Measurements from ENCODE around the gene MAPRE2. TPM values are rescaled to one million over a fixed set of nuclear protein-coding genes. Genes with fewer than 3 reads are reported as not detected.

Gene MAPRE2
- total RNA-seq, 1 donor from 2014 or later, result 23.6 TPM

DNA sequence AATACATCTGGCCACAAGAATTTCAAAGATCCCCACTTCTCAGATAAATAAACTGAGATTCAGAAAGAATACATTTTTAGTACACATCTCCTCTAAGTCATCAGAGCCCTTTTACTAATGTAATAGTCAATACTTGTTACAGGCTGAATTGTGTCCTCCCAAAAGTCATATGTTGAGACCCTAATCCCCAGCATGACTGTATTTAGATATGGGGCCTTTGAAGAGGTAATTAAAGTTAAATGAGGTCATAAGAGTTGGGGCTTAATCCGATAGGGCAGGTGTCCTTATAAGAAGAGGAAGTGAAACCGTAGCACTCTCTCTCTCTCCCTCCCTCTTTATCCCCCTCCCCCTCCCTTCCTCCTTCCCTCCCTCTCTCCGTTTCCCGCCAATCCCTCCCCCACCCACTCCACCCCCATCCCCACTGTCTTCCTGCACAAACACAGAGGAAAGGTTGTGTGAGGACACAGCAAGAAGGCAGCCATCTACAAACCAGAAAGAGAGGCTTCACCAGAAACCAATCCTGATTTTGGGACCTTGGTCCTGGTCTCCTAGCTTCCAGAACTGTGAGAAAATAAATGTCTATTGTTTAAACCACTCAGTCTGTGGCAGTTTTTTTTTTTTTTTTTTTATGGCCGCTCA lies 133.0 kb downstream of the MAPRE2 start:
- no peak for DNase-seq (ENCODE audit: low spot score)

- DNase-seq (ENCODE audit: low spot score), result no peak
These were observed 133.5 kb downstream of the MAPRE2 start for GRCh38 chr18:35174745-35175144.

GRCh38 chr18:35176925-35177324 lies 135.7 kb downstream of the MAPRE2 start:
- no peak for DNase-seq (ENCODE audit: low spot score)

DNA sequence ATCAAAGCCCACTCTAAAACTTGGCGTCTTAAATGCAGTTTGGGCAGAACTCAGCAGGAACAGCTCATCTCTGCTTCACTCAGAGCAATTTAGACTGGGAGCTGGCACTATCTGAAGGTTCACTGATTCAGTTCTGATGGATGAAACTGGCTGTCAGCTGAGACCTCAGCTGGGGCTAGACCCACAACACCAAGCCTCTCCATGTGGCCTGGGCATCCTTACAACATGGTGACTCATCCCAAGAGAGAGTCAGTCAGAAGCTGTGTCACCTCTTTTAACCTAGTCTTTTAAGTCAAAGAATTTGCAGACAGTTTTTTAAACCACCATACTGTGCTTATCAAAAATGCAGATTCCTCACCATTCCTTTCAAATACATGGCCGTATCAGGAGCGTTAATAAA lies 137.0 kb downstream of the MAPRE2 start:
- no peak for DNase-seq (ENCODE audit: low spot score)

DNA sequence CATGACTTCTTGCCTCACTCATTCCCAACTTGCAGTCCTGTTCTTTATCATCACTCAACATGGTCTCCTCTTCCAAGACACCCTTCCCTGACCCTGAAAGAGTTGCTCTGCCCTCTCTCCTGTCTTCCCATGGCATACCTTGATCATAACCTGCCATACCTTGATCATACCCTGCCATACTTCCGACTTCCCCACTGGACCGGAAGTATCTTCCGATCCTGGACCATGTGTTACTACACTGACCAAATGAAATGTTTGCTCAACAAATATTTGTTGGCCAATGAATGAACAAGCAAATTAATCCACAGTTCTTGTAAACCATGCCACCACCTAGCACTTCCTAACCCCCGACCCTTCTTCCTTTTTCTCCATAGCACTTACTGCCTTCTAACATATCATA lies 138.7 kb downstream of the MAPRE2 start:
- DNase-seq (ENCODE audit: low spot score), result no peak

- DNase-seq (ENCODE audit: low spot score), result no peak
These were observed 139.2 kb downstream of the MAPRE2 start for GRCh38 chr18:35180455-35180854.

DNA sequence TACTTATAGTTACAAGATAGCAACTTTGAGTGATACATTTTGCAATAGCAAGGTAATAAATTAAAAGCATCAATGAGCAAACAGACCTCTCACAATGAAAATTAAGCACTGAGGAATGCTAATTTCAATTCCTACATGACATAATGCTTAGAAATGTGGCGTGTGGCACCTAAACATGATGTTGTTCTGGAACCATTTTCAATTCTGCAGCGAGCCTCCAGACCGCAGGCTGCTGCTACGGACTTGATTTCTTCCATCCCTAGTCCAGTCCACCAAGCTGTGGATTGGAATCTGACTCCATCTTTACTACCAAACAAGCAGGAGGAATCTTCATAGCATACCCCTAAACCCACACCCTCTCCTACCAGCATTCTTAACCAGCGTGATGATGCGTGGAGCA lies 140.9 kb downstream of the MAPRE2 start:
- no peak for DNase-seq (ENCODE audit: low spot score)

GRCh38 chr18:35183886-35184285 lies 142.7 kb downstream of the MAPRE2 start:
- DNase-seq (ENCODE audit: low spot score), result no peak

DNA sequence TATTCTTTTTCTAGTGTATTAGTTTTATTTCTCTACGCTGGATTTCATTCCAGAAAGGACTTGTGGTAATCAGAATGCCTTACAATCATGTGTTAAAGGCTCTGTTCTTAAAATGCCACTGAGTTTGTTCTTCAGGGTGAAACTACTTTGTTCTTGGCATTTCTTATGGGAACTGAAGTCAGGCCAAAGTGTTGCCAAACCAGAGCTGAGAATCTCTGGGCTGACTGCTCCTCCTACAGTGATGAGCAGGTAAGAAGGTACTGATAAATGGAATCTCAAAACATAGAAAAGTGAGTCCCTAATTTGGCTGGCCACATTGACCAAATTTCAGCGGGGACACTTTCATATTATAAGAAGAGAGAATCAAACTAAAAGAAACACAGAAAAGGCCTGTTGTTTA lies 144.6 kb downstream of the MAPRE2 start:
- DNase-seq (ENCODE audit: low spot score), result no peak

GRCh38 chr18:35186291-35187034 lies 145.2 kb downstream of the MAPRE2 start:
- no peak for DNase-seq (ENCODE audit: low spot score)

DNA sequence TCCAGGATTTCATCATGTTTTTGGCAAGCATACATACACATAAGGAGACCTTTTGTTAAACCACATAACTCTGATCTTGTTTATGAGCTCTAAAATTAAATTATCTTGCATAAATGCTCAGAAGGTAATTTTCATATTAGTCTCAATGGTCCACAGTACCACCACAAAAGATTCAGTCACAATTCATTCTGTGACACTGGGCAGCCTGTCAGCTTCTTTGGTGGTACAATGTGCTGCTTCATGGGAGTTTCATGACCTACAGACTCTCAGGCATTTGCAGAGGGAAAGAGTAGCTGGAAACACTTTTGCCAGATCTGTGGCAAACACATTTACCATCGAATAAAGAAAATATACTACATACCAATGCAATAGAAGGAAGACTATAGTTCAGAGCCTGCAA lies 148.3 kb downstream of the MAPRE2 start:
- DNase-seq (ENCODE audit: low spot score), result no peak

DNA sequence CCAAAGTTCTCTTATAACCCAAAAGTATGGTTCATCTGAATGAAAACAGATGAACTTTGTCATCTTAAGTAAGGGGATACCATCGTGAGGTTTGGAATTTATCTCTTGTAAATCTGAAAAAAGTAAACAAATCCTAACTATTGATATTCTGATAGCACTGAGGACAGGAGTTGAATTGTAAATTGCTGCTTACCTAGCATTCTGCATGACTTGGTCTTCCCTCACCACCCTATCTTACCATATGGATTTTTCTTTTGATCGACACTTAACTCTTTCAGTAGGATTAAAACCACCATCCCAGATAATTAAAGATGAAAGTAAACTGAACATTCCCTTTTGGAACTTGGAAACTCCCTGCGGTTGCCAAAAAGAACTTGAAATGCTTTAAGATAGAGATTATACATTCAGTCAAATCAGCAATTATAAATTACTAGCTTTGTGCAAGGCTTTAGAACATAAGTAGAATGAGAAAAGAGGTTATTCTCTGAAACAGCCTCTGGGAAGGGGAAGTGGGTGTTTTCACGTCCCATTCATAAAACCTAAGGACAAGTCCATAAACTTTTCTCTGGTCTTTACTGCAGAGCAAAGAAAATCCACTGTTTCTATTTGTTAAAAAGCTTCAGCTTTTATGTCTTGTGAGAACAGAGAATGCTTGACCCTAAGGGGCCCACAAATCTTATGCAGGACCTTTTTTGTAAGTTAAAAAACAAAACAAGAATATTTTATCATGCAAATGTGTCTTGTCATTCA lies 149.9 kb downstream of the MAPRE2 start:
- no peak for DNase-seq (ENCODE audit: low spot score)

DNA sequence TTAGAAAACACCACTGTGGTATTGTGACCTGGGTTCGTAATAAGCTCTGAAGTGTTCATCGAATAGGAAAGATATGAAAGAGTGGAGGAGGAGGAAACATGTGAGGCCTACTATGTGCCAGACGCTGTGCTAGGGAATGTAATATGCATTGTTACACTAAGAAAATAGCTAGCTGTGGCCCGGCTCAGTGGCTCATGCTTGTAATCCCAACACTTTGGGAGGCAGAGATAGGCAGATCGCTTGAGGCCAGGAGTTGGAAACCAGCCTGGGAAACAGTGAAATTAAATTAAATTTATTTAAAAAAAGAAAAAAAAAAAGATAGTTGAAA lies 150.4 kb downstream of the MAPRE2 start:
- DNase-seq (ENCODE audit: low spot score), result no peak

- no peak for DNase-seq (ENCODE audit: low spot score)
These were observed 151.2 kb downstream of the MAPRE2 start for GRCh38 chr18:35192415-35192814.

Other genes with a start within 250 kb of the MAPRE2 start
- 21.4 TPM for gene ZNF397, start 199.6 kb downstream of the MAPRE2 start, total RNA-seq
- gene ZSCAN30, start 248.8 kb downstream of the MAPRE2 start, total RNA-seq, result 13.2 TPM

Data from mesenteric fat pad (tissue), 1 donor.